KMS-11 (cell line): Measurements from ENCODE around the gene TFR2.

Source experiments
- H2AFZ ChIP-seq: fragments of 200-600 bp; sonication (generic); 2 replicates; pipeline ENCODE4 v1.6.1; 2016; ENCODE audit warnings: antibody characterized with exemption, mixed run types, low read depth
- H3K27ac ChIP-seq: fragments of 200-600 bp; sonication (generic); 2 replicates; pipeline ENCODE4 v1.6.1; 2016; ENCODE audit warnings: mild to moderate bottlenecking, mixed run types
- H3K27me3 ChIP-seq: fragments of 200-600 bp; sonication (generic); 2 replicates; pipeline ENCODE4 v1.6.1; 2017; ENCODE audit warnings: mild to moderate bottlenecking, low read depth, mixed run types, moderate library complexity; ENCODE audit not compliant: insufficient read depth
- H3K36me3 ChIP-seq: fragments of 200-600 bp; sonication (generic); 2 replicates; pipeline ENCODE4 v1.6.1; 2017; ENCODE audit warnings: mild to moderate bottlenecking, mixed run types; ENCODE audit not compliant: insufficient read depth
- H3K4me1 ChIP-seq: fragments of 200-600 bp; sonication (generic); 2 replicates; pipeline ENCODE4 v1.6.1; 2016; ENCODE audit warnings: mild to moderate bottlenecking, low read depth, mixed run types; ENCODE audit not compliant: poor library complexity, severe bottlenecking
- H3K4me2 ChIP-seq: fragments of 200-600 bp; sonication (generic); 2 replicates; pipeline ENCODE4 v1.7.0; 2016; ENCODE audit warnings: mild to moderate bottlenecking, mixed run types
- H3K4me3 ChIP-seq: fragments of 200-600 bp; sonication (generic); IDR thresholded peaks from 2 replicates; pipeline ENCODE4 v1.6.1; 2017; ENCODE audit warnings: low read depth, low read length, mixed read lengths; ENCODE audit not compliant: insufficient read depth
- H3K79me2 ChIP-seq: fragments of 200-600 bp; sonication (generic); 2 replicates; pipeline ENCODE4 v1.6.1; 2016; ENCODE audit warnings: low read depth, mixed run types; ENCODE audit not compliant: insufficient read depth
- H3K9ac ChIP-seq: fragments of 200-600 bp; sonication (generic); 2 replicates; pipeline ENCODE4 v1.6.1; 2016; ENCODE audit warnings: mild to moderate bottlenecking, mixed run types
- H4K20me1 ChIP-seq: fragments of 200-600 bp; sonication (generic); 2 replicates; pipeline ENCODE4 v1.6.1; 2016; ENCODE audit warnings: mild to moderate bottlenecking, mixed run types; ENCODE audit not compliant: insufficient read depth
- CTCF ChIP-seq: fragments of 200-600 bp; sonication (generic); conservative IDR thresholded peaks from 2 replicates; pipeline ENCODE4 v1.6.1; 2017; ENCODE audit warnings: low read depth, mild to moderate bottlenecking, antibody characterized with exemption, low read length, moderate library complexity, mixed read lengths

Gene TFR2

GRCh38 chr7:100578246-100579183 is 62.8 kb downstream of the TFR2 start:
- Histone ChIP-seq H3K36me3 (no peaks in the 10 kb centered on the region), H4K20me1 (no peaks in the 10 kb centered on the region)

GRCh38 chr7:100577507-100577906 is 63.8 kb downstream of the TFR2 start:
- Histone ChIP-seq H3K27ac (no peak overlapping the region), H3K9ac (no peak overlapping the region), H4K20me1 (no peaks in the 10 kb centered on the region), H3K4me2 (no peak overlapping the region), H2AFZ (no peak overlapping the region), H3K4me3 (no peak overlapping the region), H3K36me3 (no peaks in the 10 kb centered on the region), H3K79me2 (no peaks in the 10 kb centered on the region), H3K4me1 (no peaks in the 10 kb centered on the region), H3K27me3 (no peaks in the 10 kb centered on the region)
- no peak for TF ChIP-seq CTCF

More at GRCh38 chr7:100578246-100579183, 62.8 kb downstream of the TFR2 start:
- no peaks in the 10 kb centered on the region for H3K27me3 ChIP-seq
- no peak overlapping the region for H2AFZ ChIP-seq
- H3K4me1 ChIP-seq, result no peaks in the 10 kb centered on the region
- H3K79me2 ChIP-seq, result no peaks in the 10 kb centered on the region
- TF ChIP-seq CTCF, result no peak
- H3K4me3 ChIP-seq, result no peak overlapping the region
- H3K9ac ChIP-seq, result no peak overlapping the region
- no peak overlapping the region for H3K4me2 ChIP-seq
- no peak overlapping the region for H3K27ac ChIP-seq

- H3K9ac ChIP-seq, result no peak overlapping the region
Measured at GRCh38 chr7:100577103-100577502, 64.2 kb downstream of the TFR2 start.

GRCh38 chr7:100576384-100576993 is 64.9 kb downstream of the TFR2 start:
- H3K4me3 ChIP-seq, result no peak overlapping the region
- TF ChIP-seq CTCF, result no peak
- H3K4me2 ChIP-seq, result no peak overlapping the region
- no peak overlapping the region for H2AFZ ChIP-seq
- H3K9ac ChIP-seq, result no peak overlapping the region
- H3K27me3 ChIP-seq, result no peaks in the 10 kb centered on the region
- no peaks in the 10 kb centered on the region for H3K4me1 ChIP-seq
- H3K79me2 ChIP-seq, result no peaks in the 10 kb centered on the region
- H3K36me3 ChIP-seq, result no peaks in the 10 kb centered on the region
- H3K27ac ChIP-seq, result no peak overlapping the region
- H4K20me1 ChIP-seq, result no peaks in the 10 kb centered on the region

More at GRCh38 chr7:100577103-100577502, 64.2 kb downstream of the TFR2 start:
- Histone ChIP-seq H3K4me3 (no peak overlapping the region), H4K20me1 (no peaks in the 10 kb centered on the region), H3K36me3 (no peaks in the 10 kb centered on the region), H3K27ac (no peak overlapping the region), H3K4me1 (no peaks in the 10 kb centered on the region), H3K79me2 (no peaks in the 10 kb centered on the region), H3K27me3 (no peaks in the 10 kb centered on the region), H2AFZ (no peak overlapping the region), H3K4me2 (no peak overlapping the region)
- no peak for TF ChIP-seq CTCF
